ENCODE data around the gene RP2.

The RP2 gene

DNA sequence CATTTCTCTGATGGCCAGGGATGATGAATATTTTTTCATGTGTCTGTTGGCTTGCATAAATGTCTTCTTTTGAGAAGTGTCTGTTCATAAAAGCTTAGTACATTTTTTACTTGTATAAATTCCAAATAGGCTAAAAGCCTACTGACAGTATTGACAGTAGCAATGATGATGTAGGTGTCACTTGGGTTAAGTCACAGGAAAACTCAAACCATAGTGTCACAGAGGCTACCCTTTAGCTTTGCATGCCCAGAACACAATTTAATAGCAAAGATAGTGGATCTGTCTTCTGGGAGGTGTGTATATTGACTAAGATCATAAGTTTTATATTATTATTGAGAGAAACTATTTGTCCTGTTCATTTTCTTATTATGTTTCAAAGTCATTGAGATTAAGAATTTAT lies 8.1 kb downstream of the RP2 start:
- no peak for DNase-seq

DNA sequence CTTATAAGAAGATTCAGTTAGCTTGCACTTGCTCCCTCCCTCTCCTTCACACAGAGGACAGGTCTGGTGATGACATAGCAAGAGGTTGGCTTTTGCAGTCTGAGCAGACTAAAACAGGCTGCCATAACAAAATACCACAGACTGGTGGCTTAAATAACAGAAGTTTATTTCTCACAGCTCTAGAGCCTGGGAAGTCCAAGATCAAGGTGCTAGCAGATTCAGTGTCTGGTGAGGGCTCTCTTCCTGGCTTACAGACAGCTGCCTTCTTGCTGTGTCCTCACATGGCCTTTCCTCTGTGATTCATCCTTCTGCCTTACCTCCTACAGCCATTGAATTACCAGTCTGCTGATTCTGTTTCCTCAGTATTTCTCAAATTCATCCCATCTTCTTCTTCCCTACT lies 13.1 kb downstream of the RP2 start:
- DNase-seq, result no peak

DNA sequence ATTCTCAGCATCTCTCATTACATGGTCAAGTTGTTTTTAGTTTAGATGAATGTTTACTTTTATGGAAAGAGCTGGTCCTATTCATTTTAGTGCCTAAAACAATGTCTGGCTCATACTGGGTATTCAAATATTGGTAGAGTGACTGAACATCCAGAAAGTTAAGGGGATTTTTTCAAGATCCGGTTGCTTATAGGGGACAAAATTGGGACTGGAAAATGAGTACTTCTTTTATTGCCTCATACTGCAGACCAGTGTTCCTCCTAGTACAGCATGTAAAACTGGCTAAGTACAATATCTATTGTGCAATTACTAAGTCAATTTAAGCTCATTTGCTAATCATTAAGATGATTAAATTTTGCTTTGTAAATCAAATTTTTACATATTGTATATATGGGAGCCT lies 13.9 kb downstream of the RP2 start:
- no peak for DNase-seq

DNA sequence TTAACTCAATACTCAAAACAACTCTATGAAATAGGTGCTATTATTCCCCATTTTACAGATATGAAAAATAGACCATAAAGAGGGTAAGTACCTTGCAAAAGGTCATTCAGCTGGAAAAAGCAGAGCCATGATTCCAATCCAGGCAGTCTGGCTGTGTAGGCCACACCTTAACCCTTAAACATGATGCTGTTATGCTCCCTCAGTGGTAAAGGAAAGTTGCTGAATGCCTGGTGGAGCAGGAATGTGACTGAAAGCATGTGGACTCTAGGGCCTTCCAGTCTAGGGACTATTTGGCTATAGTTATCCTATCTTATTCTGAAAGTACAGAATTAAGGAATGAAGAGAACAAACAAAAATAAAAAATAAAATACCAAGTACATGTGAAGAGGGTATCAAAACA lies 19.6 kb downstream of the RP2 start:
- DNase-seq, result no peak

DNA sequence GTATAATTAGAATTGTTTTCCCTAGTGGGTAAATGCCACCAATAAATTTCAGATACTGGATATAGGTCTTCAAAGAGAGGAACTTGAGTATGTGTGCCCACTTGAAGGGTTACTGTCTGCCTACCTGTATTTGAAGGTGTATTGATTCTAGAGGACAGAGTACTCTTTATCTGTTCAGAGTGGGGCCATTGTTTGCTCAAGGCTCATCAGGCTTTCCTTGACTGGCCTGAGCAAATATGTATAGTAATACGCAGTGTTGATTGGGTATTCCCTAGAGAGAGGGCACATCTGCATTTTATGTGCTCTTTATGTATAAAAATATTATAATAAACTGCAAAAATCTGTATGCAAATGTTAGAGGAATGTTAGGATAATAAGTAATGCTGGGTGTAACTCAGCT lies 23.7 kb downstream of the RP2 start:
- DNase-seq, result no peak

DNA sequence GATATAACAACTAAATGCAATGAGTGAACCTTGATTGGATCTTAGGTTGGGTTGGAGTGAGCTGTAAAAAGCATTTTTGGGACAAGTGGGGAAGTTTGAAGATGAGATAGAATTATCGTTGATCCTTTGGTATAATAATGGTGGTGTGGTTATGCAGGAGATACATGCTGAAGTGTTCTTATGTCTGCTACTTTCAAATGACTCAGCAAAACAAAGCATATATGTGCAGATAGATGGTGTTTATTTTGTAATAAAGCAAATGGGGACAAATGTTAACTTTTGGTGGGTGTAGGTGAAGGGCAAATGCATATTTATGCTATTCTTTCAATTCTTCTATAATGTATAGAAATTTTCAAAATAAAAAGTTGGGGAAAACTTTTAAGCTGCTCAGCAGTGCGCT lies 26.2 kb downstream of the RP2 start:
- no peak for DNase-seq

DNA sequence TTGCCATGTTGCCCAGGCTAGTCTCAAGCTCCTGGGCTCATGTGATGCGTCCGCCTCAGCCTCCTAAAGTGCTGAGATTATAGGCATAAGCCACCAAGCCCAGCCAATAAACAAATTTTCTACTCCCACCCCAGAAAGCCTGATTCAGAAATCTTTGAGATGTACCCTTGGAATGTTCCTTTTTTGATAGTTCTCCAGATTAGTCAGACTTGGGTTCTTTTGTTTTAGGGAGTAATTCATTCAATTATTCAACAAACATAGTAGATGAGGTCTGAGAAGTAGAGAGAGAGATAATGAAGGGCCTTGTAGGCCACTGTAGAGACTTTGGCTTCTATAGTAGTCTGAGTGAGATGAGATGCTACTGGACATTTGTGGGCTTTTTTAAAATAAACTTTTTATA lies 27.8 kb downstream of the RP2 start:
- no peak for DNase-seq

DNA sequence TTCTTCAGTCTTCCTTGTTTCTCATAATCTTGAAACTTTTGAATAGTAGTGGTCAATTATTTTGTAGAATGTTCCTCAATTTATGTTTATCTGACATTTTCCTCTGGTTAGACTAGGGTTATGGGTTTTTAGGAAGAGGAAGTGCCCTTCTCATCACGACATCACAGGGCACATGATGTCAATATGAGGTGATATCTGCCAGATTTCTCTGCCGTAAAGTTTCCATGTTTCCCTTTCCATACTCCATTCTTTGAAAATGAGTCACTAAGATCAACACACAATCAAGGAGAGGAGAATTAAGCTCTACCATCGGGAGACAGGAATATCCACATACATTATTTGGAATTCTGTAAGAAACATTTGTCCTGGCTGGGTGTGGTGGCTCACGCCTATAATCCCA lies 28.4 kb downstream of the RP2 start:
- no peak for DNase-seq

DNA sequence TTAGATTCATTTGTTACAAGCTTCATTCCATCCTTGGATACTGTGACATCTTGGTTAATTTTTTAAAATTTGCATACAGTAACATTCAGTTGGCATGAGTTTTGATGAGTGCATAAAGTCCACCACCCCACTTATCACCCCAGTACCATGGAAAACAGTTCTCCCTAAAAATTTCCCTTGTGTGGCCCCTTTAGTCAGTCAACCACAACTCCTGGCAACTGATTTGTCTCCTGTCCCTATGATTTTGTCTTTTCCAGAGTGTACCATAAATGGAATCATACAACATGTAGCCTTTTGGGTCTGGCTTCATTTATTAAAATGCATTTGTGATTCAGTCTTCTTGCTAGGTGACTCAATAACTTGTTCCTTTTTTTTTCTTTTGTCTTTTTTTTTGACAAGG lies 29.9 kb downstream of the RP2 start:
- DNase-seq, result no peak

DNA sequence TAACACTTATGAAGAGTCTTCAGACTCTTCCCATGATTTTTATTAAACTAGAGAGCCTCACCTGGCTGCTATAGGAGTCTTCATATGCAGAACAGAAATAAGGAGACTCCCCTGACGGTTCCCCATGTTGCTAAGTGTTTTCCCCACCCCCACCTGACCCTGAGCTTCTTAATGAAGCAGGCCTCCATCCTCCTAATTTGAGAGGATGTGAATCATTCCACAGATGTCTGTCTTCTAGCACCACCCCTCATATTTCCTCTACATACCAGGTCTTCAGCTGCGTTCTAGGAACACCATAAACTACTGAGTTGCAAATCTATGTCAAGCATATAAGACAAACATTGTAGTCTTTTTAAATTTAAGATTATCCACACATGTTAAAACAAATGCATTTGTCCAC lies 36.9 kb downstream of the RP2 start:
- DNase-seq, result no peak

DNA sequence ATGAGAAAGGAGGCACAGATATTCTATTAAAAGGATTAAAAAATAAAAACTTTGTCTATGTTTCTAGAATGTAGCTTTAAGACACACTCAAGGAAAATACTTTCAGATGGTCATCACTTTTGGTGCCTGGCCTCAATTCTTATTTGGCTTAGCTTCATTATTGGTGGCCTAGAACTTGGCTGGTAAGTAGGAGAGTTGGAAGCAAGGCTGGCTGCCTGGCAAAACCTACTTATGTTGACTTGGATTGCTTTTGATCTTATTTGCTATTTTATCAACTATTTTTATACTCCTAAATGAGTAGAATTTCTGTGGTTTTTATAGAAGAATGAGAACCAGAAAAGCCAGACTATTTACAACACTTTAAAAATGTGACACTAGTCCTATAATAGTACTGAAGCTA lies 40.1 kb downstream of the RP2 start:
- DNase-seq, result no peak

DNA sequence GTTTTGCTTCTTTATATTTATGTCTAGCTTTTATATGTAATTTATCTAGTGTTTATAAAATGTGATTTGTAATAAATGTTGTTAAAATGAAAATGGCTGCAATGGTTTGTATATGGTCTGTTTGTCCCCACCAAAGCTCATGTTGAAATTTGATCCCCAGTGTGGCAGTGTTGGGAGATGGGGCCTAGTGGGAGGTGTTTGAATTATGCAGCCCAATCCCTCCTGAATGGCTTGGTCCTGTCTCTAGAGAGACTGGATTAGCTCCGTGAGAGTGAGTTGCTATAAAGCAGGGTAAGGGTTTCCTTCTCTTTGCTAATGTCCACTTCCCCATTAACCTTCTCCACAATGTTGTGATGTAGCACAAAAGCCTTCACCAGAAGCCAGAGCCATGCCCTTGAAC lies 45.4 kb downstream of the RP2 start:
- DNase-seq, result no peak

DNA sequence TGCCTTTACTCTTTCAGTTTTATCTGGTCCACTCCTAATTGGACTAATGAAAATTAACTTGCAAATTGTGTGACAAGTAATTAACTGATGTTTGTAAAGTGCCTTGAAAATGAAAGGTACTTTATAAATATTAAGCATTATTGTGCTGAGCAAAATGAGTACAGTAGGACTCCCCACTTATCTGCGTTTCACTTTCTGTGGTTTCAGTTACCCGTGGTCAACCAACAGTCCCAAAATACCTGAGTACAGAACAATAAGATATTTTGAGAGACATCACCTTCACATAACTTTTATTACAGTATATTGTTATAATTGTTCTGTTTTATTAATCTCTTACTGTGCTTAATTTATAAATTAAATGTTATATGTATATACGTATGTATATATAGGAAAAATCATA lies 48.0 kb downstream of the RP2 start:
- no peak for DNase-seq

DNA sequence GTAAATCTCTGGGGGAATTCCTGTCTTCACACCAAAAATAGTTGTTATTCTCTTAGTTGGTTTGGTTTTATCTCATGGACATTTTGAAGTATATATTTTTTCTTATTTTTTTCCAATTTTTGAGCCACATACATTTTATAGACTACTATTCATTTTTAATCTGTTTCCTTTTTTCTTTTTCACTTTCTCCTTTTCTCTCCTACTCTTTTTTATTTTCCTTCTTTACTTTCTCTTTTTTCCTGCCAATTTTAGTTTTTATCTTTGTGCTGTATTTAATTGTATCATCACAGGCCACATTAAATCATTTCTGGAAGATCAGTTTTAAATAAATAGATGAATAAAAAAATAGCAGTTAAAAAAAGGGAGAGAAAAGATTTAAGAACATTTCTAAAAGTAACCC lies 61.4 kb downstream of the RP2 start:
- no peak for DNase-seq

DNA sequence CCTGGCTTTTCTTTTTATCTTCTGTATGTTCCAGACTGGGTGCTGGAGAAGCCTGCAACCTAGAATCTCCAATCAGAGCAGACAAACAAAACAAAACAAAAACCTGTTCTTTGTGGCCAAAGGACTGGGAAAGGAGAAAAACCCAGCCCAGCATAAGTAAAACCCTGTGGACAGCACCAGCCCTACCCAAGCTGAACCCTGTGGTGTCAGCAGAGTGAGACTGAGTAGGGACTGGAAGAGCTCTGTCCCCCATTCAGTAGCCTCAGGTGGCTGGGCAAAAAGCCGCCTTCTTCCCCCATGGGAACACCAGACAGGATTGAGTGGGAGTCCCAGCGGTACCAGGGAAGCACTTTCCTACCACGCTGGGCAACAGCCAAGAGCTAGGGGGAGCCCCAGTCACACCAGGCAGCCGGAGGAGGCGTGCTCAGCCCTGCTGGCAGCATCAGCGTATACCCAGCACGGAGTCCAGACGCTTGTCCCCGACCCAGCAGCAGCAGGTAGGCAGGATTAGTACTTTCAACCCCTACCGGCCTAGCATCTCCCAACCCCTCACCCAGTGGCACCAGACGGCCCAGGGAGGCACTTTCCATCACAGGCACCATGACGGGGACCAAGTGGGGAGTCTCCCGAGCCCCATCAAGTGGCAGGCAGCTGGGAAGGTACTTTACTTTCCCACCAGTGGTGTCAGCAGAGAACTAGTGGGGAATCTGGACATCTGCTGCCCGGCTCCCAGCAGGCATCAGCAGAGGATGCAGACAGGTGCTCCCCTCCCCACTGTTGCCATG lies 66.8 kb downstream of the RP2 start:
- DNase-seq, result no peak

DNA sequence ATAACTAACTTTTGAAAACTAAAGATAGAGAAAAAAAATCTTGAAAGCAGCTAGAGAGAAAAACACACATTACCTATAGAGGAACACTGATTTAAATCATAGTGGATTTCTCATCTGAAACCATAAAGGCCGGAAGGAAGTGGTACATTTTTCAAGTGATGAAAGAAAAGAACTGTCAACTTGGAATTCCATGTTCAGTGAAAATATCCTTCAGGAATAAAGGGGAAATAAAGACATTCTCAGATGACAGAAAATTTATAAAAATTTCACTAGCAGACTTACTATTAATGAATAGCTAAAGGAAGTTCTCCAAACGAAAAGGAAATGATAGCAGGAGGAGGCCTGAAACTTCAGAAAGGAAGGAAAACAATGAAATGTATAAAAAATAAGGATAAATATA lies 67.8 kb downstream of the RP2 start:
- DNase-seq, result no peak

DNA sequence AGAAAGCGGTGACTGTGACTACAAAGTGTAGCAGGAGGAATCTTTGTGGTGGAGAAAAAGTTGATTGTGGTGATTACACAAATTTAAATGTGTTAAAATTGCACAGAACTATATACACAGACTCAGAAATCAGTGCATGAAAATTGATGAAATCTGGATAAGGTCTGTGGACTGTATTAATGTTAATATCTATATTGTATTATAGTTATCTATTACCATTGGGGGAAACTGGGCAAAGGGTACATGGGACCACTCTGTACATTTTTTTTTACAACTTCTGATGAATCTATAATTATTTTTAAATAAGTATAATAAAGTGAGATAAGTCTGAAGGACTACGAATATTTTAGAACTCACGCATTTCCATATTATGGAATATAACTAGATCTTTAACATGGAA lies 73.6 kb downstream of the RP2 start:
- DNase-seq, result no peak

DNA sequence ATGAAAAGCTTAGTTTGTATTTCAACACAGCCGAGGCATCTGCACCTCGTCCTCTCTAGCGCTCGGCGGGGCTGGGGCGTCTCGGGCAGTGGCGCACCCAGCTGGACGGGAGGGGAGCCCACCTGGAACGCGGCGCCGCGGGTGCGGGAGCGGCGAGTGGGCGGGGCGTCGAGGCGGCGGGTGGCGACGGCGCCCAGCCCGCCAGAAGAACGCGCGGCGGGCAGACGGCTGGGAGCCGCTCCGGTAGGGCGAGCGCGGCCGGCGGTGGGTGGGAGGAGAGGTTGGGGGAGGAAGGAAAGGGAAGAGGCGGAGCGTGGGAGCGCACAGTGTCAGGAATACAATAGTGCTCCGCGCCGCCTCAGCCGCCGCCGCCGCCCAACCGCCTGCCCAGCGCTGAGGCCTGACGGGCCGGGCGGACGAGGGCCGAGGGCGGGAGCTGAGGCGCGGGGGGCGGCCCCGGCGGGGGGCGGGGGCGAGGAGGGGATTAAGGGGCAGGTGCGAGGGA lies 75.3 kb downstream of the RP2 start, which contains the start of gene JADE3:
JADE3 (plus strand) TSS at position 324 of the 505 bp plus-strand sequence. CDS start 72,474 bp downstream, outside the sequence.
- DNase-seq, result no peak

DNA sequence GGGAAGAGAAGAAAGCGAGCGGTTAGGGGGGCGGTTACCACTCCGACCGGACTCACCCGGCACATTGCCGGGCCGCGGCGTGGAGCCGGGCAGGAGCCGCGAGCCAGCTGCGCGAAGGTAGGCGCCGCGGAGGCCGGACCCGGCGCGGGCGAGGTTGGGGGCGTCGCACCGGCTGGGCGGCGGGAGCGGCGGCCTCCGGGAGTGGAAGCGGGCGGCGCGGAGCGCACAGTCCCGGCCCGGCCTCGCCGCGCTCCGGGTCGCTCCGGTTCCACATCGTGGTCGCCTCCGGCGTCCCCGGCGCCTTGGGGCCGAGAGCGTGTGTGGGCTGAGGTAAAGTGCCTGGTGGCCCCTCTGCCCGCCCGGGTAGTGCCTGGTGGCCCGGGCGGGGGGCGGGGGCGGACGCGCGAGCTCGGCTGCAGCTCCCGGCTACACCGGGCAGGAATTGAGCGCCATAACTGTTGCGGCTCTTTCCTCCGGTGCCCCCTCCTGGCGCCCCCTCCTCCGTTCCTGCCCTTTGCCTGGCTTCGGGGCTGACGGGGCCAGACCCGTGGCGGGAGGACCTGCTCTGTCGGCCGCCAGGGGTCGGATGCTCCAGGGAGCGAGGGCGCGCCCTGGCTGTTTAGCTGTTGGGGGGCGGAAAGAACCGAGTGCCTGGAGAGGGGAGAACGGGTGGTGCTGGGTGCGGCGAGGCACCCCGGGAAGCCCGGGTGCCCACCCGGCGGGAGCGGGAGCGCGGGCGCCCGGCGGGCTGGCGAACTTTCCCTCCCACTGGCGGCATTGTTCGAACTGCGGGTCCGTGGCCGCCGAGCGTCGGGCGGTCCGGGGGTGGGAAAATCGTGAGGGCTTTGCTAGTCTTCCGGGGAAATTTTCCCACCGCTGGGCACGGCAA lies 76.0 kb downstream of the RP2 start:
- DNase-seq, result no peak

DNA sequence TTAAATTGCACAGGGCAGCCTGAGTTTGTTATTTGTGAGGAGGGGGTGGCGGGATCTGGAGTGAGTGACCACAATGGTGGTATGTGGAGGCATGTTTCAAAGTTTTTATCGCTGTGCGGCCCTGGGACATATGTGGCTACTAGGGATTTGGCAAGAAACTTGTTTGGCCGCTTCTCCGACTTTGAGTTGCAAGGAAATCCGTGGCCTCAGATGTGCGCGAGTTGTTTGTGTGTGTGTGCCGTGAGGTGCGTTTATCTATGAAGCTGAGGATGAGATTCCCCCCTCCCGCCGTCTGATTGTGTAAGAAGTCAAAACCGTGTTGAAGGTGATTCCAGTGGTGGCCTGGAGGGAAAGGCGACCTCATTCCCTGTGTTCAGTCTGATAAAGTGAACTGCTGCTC lies 76.8 kb downstream of the RP2 start:
- DNase-seq, result no peak

DNA sequence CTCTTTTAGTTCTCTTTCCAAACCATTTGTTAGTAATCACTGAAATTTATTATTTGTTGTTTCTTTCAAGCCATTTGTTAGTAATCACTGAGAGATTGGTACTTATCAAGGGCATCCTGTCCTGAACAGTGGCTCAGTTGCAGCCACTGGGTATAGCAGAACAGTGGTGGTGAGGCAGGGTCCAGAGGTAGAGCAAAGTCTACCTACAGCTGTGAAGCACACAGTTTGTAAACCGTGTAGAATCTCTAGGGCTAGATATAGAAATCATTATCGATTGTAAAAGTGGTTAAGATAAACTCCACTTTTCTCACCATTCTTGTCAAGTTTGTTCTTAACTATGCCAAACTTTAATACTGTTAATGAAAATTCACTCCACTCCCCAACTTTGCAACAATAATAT lies 79.4 kb downstream of the RP2 start:
- no peak for DNase-seq

DNA sequence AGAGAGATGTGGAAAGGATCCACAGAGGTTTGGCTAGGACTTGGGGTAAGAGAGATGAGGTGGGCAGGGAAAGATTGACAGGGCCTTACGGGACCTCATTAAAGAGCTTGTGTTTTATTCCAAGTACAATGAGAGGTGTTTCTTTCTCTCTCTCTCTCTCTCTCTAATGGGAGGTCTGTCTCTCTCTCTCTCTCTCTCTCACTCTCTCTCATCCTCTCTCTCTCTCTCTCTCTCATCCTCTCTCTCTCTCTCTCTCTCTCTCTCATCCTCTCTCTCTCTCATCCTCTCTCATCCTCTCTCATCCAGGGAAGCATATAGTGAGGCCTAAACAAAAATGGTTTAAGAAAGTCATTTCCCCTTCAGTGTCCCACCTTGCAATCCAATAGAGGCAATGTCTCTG lies 80.8 kb downstream of the RP2 start:
- DNase-seq, result no peak

DNA sequence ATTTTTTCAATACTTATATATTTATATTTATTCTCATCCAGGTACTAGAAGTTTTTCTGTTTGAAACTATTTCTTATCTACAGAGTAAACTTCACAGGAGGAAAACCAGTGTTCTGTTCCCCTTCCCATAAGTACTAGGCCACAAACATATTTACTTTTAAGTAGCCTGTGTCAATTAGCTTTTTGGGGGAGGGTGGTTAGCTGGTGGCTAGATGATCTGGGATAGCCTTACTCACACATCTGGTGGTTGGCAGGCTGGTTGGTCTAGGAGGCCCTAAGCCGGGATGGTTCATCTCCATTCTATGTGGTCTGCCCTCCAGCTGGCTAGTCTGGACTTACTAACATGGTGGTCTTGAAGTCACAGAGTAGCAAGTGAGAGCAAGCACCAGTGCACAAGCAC lies 81.6 kb downstream of the RP2 start:
- no peak for DNase-seq

DNA sequence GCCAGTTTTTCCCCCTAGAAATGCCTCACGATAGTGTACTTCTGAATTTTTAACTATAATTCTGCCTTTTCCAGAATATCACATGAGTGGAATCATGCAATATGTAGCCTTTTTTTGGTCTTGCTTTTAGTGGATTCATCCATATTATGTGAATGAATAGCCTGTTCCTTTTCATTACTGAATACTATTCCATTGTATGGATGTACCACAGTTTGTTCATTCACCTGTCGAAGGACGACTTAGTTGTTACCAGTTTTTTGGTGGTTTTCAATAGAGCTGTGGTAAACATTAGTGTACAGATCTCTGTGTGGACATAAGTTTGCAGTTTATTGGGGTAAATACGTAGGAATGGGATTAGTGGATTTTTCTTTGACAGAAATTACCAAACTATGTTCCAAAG lies 83.4 kb downstream of the RP2 start:
- DNase-seq, result no peak

Data from SIG-M5 (cell line).